ENCODE measurements around the gene STON1.
"Not testable (repeated sequence)": the region's sequence is repeated elsewhere in the genome, so short reads cannot be mapped to it uniquely, and the experiment has no call there.

Gene STON1

GRCh38 chr2:48617618-48618017 lies 87.7 kb downstream of the STON1 start, which contains the start of gene GTF2A1L:
Gene GTF2A1L (plus strand): TSS chr2:48617856. CDS start chr2:48617875, 19 bp downstream.
- DNase-seq (ENCODE audit: low spot score): no peak

GRCh38 chr2:48619526-48619925 lies 89.6 kb downstream of the STON1 start:
- no peak for DNase-seq (ENCODE audit: low spot score)

GRCh38 chr2:48620604-48621003 lies 90.7 kb downstream of the STON1 start:
- DNase-seq (ENCODE audit: low spot score): no peak

GRCh38 chr2:48622691-48623090 lies 92.7 kb downstream of the STON1 start:
- not testable (repeated sequence) for DNase-seq (ENCODE audit: low spot score)

- DNase-seq (ENCODE audit: low spot score): no peak
Measured at GRCh38 chr2:48624696-48625095, 94.7 kb downstream of the STON1 start.

- DNase-seq (ENCODE audit: low spot score): no peak
Measured at GRCh38 chr2:48626047-48626446, 96.1 kb downstream of the STON1 start.

- DNase-seq (ENCODE audit: low spot score): no peak
Measured at GRCh38 chr2:48633143-48633542, 103.2 kb downstream of the STON1 start.

- no peak for DNase-seq (ENCODE audit: low spot score)
Measured at GRCh38 chr2:48635786-48636185, 105.8 kb downstream of the STON1 start.

- no peak for DNase-seq (ENCODE audit: low spot score)
Measured at GRCh38 chr2:48638261-48638660, 108.3 kb downstream of the STON1 start.

Measured in Ammon's horn (tissue), 1 donor.